Measurements from ENCODE around the gene PLEKHG4B.
"Not testable (repeated sequence)": the region's sequence is repeated elsewhere in the genome, so short reads cannot be mapped to it uniquely, and the experiment has no call there.

PLEKHG4B gene

GRCh38 chr5:219991-220390, 128.0 kb downstream of the PLEKHG4B start:
- DNase-seq (ENCODE audit: low read depth in 2 of 2), result no peak

GRCh38 chr5:222951-223715, 131.2 kb downstream of the PLEKHG4B start:
- DNase-seq (ENCODE audit: low read depth in 2 of 2), result not testable (repeated sequence)

- DNase-seq (ENCODE audit: low read depth in 2 of 2), result no peak
Measured at GRCh38 chr5:223791-224190, 131.8 kb downstream of the PLEKHG4B start.

GRCh38 chr5:225334-225733, 133.4 kb downstream of the PLEKHG4B start:
- DNase-seq (ENCODE audit: low read depth in 2 of 2), result no peak

GRCh38 chr5:227375-227774, 135.4 kb downstream of the PLEKHG4B start:
- DNase-seq (ENCODE audit: low read depth in 2 of 2), result not testable (repeated sequence)

GRCh38 chr5:228886-229285, 136.9 kb downstream of the PLEKHG4B start:
- no peak for DNase-seq (ENCODE audit: low read depth in 2 of 2)

- DNase-seq (ENCODE audit: low read depth in 2 of 2), result no peak
Measured at GRCh38 chr5:230711-231110, 138.7 kb downstream of the PLEKHG4B start.

- DNase-seq (ENCODE audit: low read depth in 2 of 2), result no peak
Measured at GRCh38 chr5:231661-232060, 139.7 kb downstream of the PLEKHG4B start.

- not testable (repeated sequence) for DNase-seq (ENCODE audit: low read depth in 2 of 2)
Measured at GRCh38 chr5:233426-233825, 141.5 kb downstream of the PLEKHG4B start.

- no peak for DNase-seq (ENCODE audit: low read depth in 2 of 2)
Measured at GRCh38 chr5:234450-234849, 142.5 kb downstream of the PLEKHG4B start.

GRCh38 chr5:235527-235926, 143.6 kb downstream of the PLEKHG4B start:
- not testable (repeated sequence) for DNase-seq (ENCODE audit: low read depth in 2 of 2)

GRCh38 chr5:237931-238330, 146.0 kb downstream of the PLEKHG4B start:
- DNase-seq (ENCODE audit: low read depth in 2 of 2), result not testable (repeated sequence)

Data from stimulated activated CD8-positive, alpha-beta memory T cell treated with anti-CD3 and anti-CD28 coated beads, Interleukin-2, amount 100 ng/mL, for 48 hours (primary cell).